IPS-15b (cell line): ENCODE data around the gene C2orf80.

ENCODE experiments used
- H3K27me3 ChIP-seq: one replicate; pipeline ENCODE4 v1.6.1; 2013; ENCODE audit warnings: low read length; ENCODE audit not compliant: control insufficient read depth, insufficient read depth
- H3K36me3 ChIP-seq: one replicate; pipeline ENCODE4 v1.6.1; 2013; ENCODE audit warnings: low read length; ENCODE audit not compliant: control insufficient read depth, insufficient read depth
- H3K4me1 ChIP-seq: one replicate; pipeline ENCODE4 v1.6.1; 2013; ENCODE audit warnings: mild to moderate bottlenecking, low read length; ENCODE audit not compliant: control insufficient read depth, insufficient read depth
- H3K4me3 ChIP-seq: one replicate; pipeline ENCODE4 v1.5.1; 2013; ENCODE audit warnings: low read depth, low read length
- H3K9ac ChIP-seq: one replicate; pipeline ENCODE4 v1.6.1; 2013; ENCODE audit warnings: low read depth, mild to moderate bottlenecking, low read length
- H3K9me3 ChIP-seq: one replicate; pipeline ENCODE4 v1.6.1; 2013; ENCODE audit warnings: mild to moderate bottlenecking, low read length; ENCODE audit not compliant: control insufficient read depth, insufficient read depth

C2orf80 gene

DNA sequence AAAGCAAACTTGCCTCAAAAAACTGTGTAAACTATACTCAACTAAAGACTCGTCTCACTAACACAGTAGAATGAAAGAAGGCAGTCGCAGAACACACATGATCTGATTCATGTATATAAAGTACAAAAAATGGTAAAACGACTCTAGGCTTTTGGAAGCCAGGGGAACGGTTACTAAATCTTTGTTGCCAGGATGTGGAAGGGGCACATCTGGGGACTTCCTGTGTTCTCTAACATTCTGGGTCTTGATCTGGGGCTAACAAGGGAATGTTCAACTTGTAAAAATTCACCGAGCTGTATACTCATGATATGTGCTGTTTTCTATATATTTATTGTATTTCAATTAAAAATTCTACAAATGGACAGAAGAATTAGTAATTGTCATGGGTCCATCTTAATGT lies 14.3 kb upstream of the C2orf80 start:
- no peak overlapping the region for H3K9ac ChIP-seq
- no peak overlapping the region for H3K4me3 ChIP-seq
- no peaks in the 10 kb centered on the region for H3K9me3 ChIP-seq
- H3K27me3 ChIP-seq = no peaks in the 10 kb centered on the region
- no peaks in the 10 kb centered on the region for H3K36me3 ChIP-seq
- no peaks in the 10 kb centered on the region for H3K4me1 ChIP-seq

DNA sequence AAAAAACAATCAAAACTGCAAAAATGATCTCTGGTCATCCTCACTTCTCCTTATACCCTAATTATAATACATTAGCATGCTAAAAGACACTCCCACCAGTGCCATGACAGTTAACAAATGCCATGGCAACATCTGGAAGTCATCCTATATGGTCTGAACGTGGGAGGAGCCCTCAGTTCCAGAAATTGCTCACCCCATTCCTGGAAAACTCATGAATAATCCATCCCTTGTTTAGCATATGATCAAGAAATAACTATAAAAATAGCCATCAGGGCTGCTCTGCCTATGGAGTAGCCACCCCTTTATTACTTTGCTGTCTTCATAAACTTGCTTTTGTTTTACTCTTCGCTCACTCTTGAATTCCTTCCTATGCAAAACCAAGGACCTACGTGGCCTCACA lies 5.7 kb upstream of the C2orf80 start:
- no peak overlapping the region for H3K4me3 ChIP-seq
- H3K4me1 ChIP-seq = no peaks in the 10 kb centered on the region
- H3K36me3 ChIP-seq = no peaks in the 10 kb centered on the region
- H3K9me3 ChIP-seq = no peaks in the 10 kb centered on the region
- no peaks in the 10 kb centered on the region for H3K27me3 ChIP-seq
- no peak overlapping the region for H3K9ac ChIP-seq

DNA sequence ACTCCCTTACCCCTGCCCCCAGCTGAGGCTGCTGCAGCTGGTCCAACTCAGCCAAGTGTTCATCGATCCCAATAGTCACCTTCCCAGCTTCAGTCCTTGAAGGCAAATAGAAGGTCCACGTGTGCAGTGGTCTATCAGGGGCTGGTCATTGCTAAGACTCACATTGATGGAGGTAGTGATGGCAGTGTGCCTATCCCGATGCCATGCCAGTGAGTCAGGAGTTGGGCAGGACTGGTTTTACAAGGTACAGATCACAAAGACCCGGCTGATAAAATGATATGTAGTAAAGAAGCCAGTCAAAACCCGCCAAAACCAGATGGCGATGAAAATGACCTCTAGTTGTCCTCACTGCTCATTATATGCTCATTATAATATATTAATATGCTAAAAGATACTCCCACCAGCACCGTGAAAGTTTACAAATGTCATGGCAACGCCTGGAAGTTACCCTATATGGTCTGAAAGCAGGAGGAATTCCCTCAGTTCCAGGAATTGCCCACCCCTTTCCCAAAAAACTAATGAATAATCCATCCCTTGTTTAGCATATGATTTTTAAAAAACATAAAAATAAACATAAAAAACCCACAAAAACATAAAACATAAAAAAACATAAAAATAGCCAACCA lies 2.9 kb upstream of the C2orf80 start:
- Histone ChIP-seq H3K36me3 (no peaks in the 10 kb centered on the region), H3K9ac (no peak overlapping the region), H3K27me3 (no peaks in the 10 kb centered on the region), H3K4me1 (peaks cover 3% of the 10 kb centered on the region), H3K9me3 (no peaks in the 10 kb centered on the region), H3K4me3 (no peak overlapping the region)

DNA sequence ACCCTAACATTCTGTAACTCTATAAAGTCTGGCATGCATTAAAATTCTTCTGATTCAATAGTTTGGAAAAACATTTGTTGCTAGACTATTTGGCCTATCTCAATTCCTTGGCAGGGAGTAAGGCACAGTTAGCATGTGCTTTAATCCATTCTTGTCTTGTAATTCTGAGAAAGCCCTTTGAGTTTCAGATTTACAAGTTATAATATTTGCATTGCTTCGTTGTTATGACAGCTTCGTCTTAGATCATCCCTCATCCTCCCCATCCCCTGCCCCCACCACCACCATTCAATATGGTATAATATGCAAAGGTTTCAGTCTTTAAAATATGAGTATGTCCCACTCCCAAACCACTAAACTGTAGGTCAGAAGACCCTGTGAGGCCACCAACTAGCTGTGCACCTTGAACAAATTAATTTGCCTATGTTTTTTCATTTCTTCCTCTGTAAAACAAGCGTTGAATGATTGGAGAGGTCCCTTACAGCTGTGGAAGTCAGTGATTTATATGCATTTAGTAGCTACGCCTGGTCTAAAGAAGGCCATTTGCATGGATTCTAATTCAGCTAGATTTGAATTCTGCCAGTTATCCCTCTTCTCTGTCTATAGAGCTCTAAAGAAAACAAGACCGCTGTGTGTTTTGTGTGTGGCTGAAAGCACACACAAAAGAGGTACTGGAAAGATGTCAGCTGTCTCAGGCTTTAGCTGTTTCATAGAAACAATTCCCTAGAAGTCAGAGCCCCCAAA lies 591 bp downstream of the C2orf80 start:
- Histone ChIP-seq H3K9ac (no peak overlapping the region), H3K9me3 (no peaks in the 10 kb centered on the region), H3K27me3 (no peaks in the 10 kb centered on the region), H3K4me1 (peaks cover 5% of the 10 kb centered on the region), H3K36me3 (no peaks in the 10 kb centered on the region), H3K4me3 (no peak overlapping the region)

DNA sequence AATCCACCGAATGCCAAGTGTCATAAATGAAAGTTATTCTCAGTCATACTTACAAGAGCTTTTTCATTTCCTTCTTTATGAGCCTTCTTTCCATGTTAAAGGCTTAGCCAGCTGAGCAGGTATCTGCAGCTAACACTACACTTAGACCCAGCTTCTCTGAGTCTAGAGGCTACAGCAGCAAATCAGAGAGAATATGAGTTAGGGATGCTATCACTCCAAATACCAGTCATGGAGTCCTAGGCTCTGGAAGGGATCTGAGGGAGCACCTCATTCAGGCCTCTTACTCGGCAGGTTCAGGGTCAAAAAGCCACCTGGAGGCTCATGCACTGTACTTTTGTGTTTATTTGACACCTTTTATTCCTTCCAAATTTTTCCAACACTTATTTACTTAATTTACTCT lies 2.9 kb downstream of the C2orf80 start:
- no peaks in the 10 kb centered on the region for H3K27me3 ChIP-seq
- H3K36me3 ChIP-seq = no peaks in the 10 kb centered on the region
- H3K4me1 ChIP-seq = peaks cover 5% of the 10 kb centered on the region
- H3K4me3 ChIP-seq = no peak overlapping the region
- H3K9me3 ChIP-seq = no peaks in the 10 kb centered on the region
- H3K9ac ChIP-seq = no peak overlapping the region

DNA sequence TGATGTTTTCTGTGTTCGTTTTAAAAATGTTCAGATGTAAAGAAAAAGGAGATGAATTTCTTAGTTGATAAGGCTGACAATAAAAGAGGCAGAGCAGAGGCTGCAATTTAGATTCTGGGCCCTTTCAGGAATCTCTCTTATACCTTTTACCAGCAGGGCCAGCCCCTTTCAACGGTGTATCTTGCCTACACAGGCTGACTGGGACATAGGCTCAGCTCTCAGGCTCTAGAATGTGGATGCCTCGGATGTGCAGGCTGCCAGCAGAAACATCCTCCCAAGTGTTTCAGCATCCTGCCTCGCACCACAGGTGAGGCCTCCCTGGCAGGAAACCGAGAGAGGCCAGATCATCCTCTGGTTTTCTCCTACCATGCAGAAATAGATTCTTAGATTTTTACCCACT lies 3.4 kb downstream of the C2orf80 start:
- H3K9me3 ChIP-seq = no peaks in the 10 kb centered on the region
- no peaks in the 10 kb centered on the region for H3K27me3 ChIP-seq
- peaks cover 5% of the 10 kb centered on the region for H3K4me1 ChIP-seq
- no peak overlapping the region for H3K9ac ChIP-seq
- no peaks in the 10 kb centered on the region for H3K36me3 ChIP-seq
- no peak overlapping the region for H3K4me3 ChIP-seq

DNA sequence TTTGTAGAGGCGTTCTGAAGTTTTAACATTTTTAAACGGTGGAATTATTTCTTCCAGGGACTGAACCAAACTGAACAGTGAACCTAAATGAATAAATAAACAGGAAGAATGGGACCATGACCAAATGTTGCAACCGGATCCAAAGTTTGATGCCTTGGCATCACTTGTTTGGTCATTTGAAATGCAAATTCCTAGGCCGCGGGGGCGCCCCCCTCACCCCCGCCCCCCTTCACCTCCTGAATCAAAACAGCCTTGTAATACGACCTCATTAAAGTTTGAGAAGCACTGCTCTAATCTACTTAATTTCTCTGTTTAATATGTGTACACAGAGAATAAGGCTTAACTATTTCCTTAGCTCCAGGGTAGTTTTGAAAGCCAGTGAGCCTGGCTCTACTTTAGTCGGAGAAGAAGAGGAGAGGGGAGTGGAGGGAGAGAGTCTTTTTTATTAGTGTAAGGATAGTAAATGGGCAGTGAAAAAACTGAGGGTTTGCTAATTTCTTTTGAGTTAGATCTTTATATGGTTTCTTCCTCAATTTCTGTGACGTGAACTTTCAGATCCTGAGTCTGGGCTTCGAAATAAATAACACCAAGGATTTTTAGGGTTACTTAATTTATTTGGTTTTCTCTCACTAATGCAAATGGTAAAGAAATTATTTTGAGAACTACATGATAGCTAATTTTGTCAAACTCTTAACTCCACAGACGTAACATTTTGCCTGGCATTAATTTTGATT lies 5.7 kb downstream of the C2orf80 start:
- H3K36me3 ChIP-seq = no peaks in the 10 kb centered on the region
- H3K4me3 ChIP-seq = peak overlapping the region; percentile 56
- H3K9me3 ChIP-seq = no peaks in the 10 kb centered on the region
- H3K9ac ChIP-seq = peak overlapping the region; percentile 1
- no peaks in the 10 kb centered on the region for H3K27me3 ChIP-seq
- peaks cover 2% of the 10 kb centered on the region for H3K4me1 ChIP-seq

DNA sequence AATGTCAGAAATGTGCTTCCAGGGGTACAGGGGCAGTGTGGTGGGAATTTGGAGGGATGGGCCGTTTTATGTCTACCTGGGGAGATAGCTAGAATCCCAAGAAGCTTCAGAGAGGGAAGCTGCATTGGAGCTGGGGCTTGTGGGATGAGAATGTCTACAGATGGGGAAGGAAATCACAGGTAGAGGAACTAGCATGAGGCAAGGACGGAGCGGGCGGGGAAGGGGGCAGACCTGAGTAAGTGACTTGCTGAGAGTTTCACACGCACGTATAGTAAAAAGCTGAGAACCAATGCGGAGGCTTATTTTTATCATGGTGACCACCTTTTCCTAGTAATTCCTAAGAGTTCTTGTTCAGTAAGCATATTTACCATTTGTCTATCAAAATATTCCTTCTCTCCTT lies 6.3 kb downstream of the C2orf80 start:
- H3K9me3 ChIP-seq = no peaks in the 10 kb centered on the region
- peak overlapping the region; percentile 56 for H3K4me3 ChIP-seq
- peaks cover 4% of the 10 kb centered on the region for H3K4me1 ChIP-seq
- H3K36me3 ChIP-seq = no peaks in the 10 kb centered on the region
- H3K27me3 ChIP-seq = no peaks in the 10 kb centered on the region
- peak overlapping the region; percentile 1 for H3K9ac ChIP-seq

DNA sequence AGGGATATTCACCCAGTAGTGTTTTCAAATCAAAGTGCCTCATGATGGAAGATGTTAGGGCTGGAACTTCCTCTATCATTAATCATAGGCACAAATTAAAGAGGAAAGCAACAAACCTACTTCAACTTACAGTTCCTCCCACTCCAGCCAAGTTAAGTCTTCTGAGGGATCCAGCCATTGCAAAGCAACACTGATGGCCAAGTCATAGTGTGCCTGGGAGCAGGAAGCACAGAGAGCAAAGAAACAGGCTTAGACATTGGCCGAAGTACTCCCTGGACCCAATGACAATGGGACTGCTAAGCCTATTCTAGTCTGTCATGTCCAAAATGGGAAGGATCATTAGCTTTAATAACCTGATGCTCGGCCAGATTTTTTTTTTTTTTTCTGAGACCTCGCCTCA lies 7.0 kb downstream of the C2orf80 start:
- H3K9ac ChIP-seq = no peak overlapping the region
- no peaks in the 10 kb centered on the region for H3K27me3 ChIP-seq
- no peaks in the 10 kb centered on the region for H3K9me3 ChIP-seq
- no peaks in the 10 kb centered on the region for H3K36me3 ChIP-seq
- peaks cover 4% of the 10 kb centered on the region for H3K4me1 ChIP-seq
- no peak overlapping the region for H3K4me3 ChIP-seq

DNA sequence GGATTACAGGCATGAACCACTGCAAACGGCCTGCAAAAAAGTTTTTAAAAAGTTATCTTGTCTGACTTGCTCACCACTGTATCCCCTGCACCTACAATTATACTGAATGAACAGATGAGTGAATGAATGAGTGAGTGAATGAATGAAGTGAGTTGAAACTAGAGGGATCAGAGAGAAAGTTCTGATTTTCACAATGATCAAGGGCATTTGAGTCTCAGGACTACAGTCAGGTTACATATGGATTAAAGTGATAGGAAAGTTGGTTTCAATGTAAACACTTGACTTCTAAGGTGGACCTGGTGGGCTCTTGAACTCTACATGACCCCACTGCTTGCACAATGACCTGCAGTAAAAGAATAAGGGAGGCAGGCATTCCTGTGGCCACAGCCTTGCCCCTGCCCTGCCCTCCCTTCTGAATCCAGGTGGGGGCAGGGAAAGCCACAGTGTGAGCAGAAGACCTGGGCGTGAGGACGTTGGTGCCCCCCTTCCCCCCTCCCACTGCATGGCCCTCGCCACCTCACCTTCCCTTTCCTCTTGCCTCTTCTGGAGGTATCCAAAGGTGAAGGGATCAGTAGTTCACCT lies 10.7 kb downstream of the C2orf80 start:
- no peak overlapping the region for H3K9ac ChIP-seq
- H3K27me3 ChIP-seq = no peaks in the 10 kb centered on the region
- no peaks in the 10 kb centered on the region for H3K9me3 ChIP-seq
- H3K4me3 ChIP-seq = no peak overlapping the region
- H3K36me3 ChIP-seq = no peaks in the 10 kb centered on the region
- peaks cover 2% of the 10 kb centered on the region for H3K4me1 ChIP-seq

DNA sequence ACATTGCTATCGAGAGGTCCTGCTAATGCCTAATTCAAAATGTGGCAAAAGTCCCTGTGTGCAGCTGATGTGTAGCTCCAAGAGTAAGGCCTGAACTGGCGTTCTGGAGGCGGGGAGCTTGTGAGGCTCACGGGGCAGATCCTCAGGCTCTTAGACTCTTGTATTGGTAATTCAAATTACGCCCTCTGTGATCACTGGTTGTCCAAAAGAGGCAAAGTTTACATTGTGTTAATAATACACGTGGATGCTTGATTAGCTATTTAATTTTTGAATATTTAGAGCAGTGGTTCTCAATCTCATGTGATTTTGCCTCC lies 14.0 kb downstream of the C2orf80 start:
- no peak overlapping the region for H3K9ac ChIP-seq
- H3K36me3 ChIP-seq = no peaks in the 10 kb centered on the region
- no peaks in the 10 kb centered on the region for H3K27me3 ChIP-seq
- no peak overlapping the region for H3K4me3 ChIP-seq
- H3K9me3 ChIP-seq = no peaks in the 10 kb centered on the region
- peaks cover 2% of the 10 kb centered on the region for H3K4me1 ChIP-seq
